ENCODE data around the gene ANKS1B. TPM values are rescaled to one million over a fixed set of nuclear protein-coding genes. Genes with fewer than 3 reads are reported as not detected.

The ANKS1B gene
- not detected for total RNA-seq (2013)
- polyA plus RNA-seq (not detected), polyA minus RNA-seq (not detected in 2 replicates), total RNA-seq (0 to 5.9 (median 0.39) reads per million in 11 experiments)

DNA sequence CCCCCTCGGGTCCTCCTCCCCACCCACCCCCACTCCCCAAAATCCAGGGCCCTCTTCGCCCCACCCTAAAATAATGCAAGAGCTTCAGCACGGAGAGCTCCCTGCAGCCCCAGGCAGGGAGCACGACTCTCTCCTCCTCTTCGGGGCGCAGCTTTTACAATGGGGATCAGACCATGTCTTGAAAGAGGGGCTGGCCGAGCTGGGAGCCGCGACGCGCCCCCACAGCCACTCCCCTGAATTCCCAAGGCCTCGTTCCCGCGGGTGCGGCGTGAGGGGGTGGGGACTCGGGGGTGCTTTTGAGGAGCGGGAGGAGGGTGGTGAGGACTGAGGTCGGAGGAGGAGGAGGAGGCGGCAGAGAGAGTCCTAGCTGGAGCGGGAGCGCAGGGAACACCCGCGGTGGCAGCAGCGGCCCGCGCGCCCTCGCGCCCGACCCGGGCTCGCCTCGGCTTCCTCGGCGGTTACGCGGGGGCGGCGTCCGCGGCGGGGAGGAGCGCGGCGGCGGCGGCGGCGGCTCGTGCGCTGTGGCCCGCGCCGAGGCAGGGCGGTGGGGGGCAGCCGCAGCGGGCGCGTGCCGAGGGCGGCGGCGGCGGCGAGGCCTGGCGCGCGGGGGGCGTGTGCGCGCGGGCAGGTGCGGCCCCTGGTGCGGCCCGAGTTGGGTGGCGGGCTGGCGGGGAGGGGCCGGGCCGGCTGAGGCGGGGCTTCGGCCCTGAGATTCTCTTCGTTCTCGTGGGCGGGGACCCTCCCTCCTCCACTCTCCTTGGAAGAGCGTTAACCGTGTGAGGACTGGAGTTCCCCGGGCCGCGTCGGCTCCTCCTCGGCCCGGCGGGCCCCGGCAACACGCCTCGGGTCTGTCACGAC is at the start of gene ANKS1B:
ANKS1B (minus strand) TSS at position 666 of the 858 bp plus-strand sequence. CDS start 699 bp downstream, outside the sequence.
- H3K27me3 ChIP-seq (ENCODE audit: control insufficient read depth in 2 of 2, insufficient read depth in 2 of 2, low read length in 2 of 2): peaks cover 55 to 57% of the 10 kb centered on the region in 2 donors
- TF ChIP-seq, protein P1, sequence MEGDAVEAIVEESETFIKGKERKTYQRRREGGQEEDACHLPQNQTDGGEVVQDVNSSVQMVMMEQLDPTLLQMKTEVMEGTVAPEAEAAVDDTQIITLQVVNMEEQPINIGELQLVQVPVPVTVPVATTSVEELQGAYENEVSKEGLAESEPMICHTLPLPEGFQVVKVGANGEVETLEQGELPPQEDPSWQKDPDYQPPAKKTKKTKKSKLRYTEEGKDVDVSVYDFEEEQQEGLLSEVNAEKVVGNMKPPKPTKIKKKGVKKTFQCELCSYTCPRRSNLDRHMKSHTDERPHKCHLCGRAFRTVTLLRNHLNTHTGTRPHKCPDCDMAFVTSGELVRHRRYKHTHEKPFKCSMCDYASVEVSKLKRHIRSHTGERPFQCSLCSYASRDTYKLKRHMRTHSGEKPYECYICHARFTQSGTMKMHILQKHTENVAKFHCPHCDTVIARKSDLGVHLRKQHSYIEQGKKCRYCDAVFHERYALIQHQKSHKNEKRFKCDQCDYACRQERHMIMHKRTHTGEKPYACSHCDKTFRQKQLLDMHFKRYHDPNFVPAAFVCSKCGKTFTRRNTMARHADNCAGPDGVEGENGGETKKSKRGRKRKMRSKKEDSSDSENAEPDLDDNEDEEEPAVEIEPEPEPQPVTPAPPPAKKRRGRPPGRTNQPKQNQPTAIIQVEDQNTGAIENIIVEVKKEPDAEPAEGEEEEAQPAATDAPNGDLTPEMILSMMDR (IDR thresholded peaks at IDR 0.05): no peak
- H3K4me1 ChIP-seq (ENCODE audit: control insufficient read depth in 1 of 2, insufficient read depth in 2 of 2, low read length in 2 of 2): no peaks in the 10 kb centered on the region
- peaks cover 7% of the 10 kb centered on the region for H3K4me1 Mint-ChIP-seq
- H3K4me3 ChIP-seq (replicated peaks in 1 of 3; ENCODE audit: low read depth in 2 of 3, low read length in 3 of 3): peak within 1 kb of the TSS in 1 of 3 experiments; percentile 42
- no peak within 1 kb of the TSS for H3K27ac ChIP-seq (ENCODE audit: low read depth in 1 of 2, low read length in 2 of 2)
- no peaks in the 10 kb centered on the region for H3K79me2 ChIP-seq (ENCODE audit: insufficient read depth, low read length)
- H3K9ac ChIP-seq (ENCODE audit: insufficient read depth, low read length, poor library complexity, severe bottlenecking): no peak within 1 kb of the TSS
- peak within 1 kb of the TSS; percentile 60 for H3K4me2 ChIP-seq (replicated peaks; ENCODE audit: extremely low read depth, low read length, poor library complexity, severe bottlenecking)
- WGBS (ENCODE audit: insufficient coverage): under 1% methylated on average over 73 of the region's 98 CpGs
- no peaks in the 10 kb centered on the region for H4K20me1 ChIP-seq (ENCODE audit: insufficient read depth, low read length)
- intact Hi-C loops (cut with micrococcal nuclease): no loop called here
- H3K36me3 ChIP-seq (replicated peaks in 1 of 2; ENCODE audit: control insufficient read depth in 1 of 2, insufficient read depth in 2 of 2, low read length in 2 of 2): no peaks in the 10 kb centered on the region
- H3K4me3 Mint-ChIP-seq: peak within 1 kb of the TSS; percentile 64 to 84
- DNase-seq: no peak
- no peaks in the 10 kb centered on the region for H3K36me3 Mint-ChIP-seq
- peaks cover 45 to 52% (median 51%) of the 10 kb centered on the region in 3 donors for H3K27me3 Mint-ChIP-seq (ENCODE audit: low read depth in 3 of 3)
- no peak within 1 kb of the TSS for H2AFZ ChIP-seq (ENCODE audit: insufficient read depth, low read depth, low read length, poor library complexity, severe bottlenecking)
- H3K9me3 Mint-ChIP-seq: peaks cover 0 to 21% (median 5%) of the 10 kb centered on the region in 7 donors
- H3K27ac Mint-ChIP-seq: no peak within 1 kb of the TSS
- peaks cover 0 to 4% of the 10 kb centered on the region in 2 donors for H3K9me3 ChIP-seq (replicated peaks in 1 of 2; ENCODE audit: control insufficient read depth in 1 of 2, insufficient read depth in 1 of 2, low read length in 2 of 2)

DNA sequence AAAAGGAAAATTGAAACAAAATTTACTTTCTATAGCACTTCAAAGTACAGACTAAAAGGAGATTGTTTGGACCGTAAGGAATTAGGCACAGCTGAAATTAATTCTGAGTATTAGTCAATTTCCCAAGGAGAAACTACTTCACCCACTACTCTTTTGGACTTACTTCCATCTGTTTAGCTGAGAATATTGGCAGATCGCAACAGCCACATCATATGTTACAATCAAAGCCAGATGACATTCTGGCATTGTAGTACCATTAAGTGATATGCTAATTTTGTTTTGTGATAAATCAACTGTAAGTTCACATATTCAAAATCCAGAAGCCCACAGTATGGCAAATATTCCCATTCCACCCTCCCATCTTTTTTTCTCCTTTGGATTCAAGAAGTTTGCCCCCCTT is 47.1 kb upstream of the ANKS1B start:
- H3K4me3 Mint-ChIP-seq: no peak overlapping the region
- H3K9ac ChIP-seq (ENCODE audit: insufficient read depth, low read length, poor library complexity, severe bottlenecking): no peak overlapping the region
- H3K36me3 ChIP-seq (replicated peaks in 1 of 2; ENCODE audit: control insufficient read depth in 1 of 2, insufficient read depth in 2 of 2, low read length in 2 of 2): peaks cover 19 to 39% of the 10 kb centered on the region in 2 donors
- peaks cover 0 to 2% (median 0%) of the 10 kb centered on the region in 7 donors for H3K9me3 Mint-ChIP-seq
- H3K4me3 ChIP-seq (replicated peaks in 1 of 3; ENCODE audit: low read depth in 2 of 3, low read length in 3 of 3): no peak overlapping the region
- H2AFZ ChIP-seq (ENCODE audit: insufficient read depth, low read depth, low read length, poor library complexity, severe bottlenecking): no peak overlapping the region
- no peaks in the 10 kb centered on the region for H3K4me1 ChIP-seq (ENCODE audit: control insufficient read depth in 1 of 2, insufficient read depth in 2 of 2, low read length in 2 of 2)
- peaks cover 0 to 1% (median 1%) of the 10 kb centered on the region in 3 donors for H3K27me3 Mint-ChIP-seq (ENCODE audit: low read depth in 3 of 3)
- intact Hi-C loops (cut with micrococcal nuclease): no loop called here
- H3K4me2 ChIP-seq (replicated peaks; ENCODE audit: extremely low read depth, low read length, poor library complexity, severe bottlenecking): no peak overlapping the region
- H3K4me1 Mint-ChIP-seq: no peaks in the 10 kb centered on the region
- TF ChIP-seq, protein P1 (IDR thresholded peaks at IDR 0.05): no peak
- no peak overlapping the region for H3K27ac ChIP-seq (ENCODE audit: low read depth in 1 of 2, low read length in 2 of 2)
- H4K20me1 ChIP-seq (ENCODE audit: insufficient read depth, low read length): no peaks in the 10 kb centered on the region
- peaks cover 19 to 27% of the 10 kb centered on the region in 2 donors for H3K36me3 Mint-ChIP-seq
- no peaks in the 10 kb centered on the region for H3K79me2 ChIP-seq (ENCODE audit: insufficient read depth, low read length)
- H3K27ac Mint-ChIP-seq: no peak overlapping the region
- no peaks in the 10 kb centered on the region for H3K9me3 ChIP-seq (replicated peaks in 1 of 2; ENCODE audit: control insufficient read depth in 1 of 2, insufficient read depth in 1 of 2, low read length in 2 of 2)
- H3K27me3 ChIP-seq (ENCODE audit: control insufficient read depth in 2 of 2, insufficient read depth in 2 of 2, low read length in 2 of 2): no peaks in the 10 kb centered on the region
- no peak for DNase-seq
- WGBS (ENCODE audit: insufficient coverage): no CpG with 5 or more reads among the region's 2 CpGs

All from CD14-positive monocyte (primary cell).